AG09319 (cell line): ENCODE measurements around the gene EIF2A.
"Not testable (repeated sequence)": the region's sequence is repeated elsewhere in the genome, so short reads cannot be mapped to it uniquely, and the experiment has no call there.

Source experiments
- DNase-seq: peaks from one replicate; pipeline ENCODE4 v3.0.0-alpha.2; 2010; ENCODE audit warnings: low read depth; ENCODE audit errors: extremely low read depth
- CTCF ChIP-seq: IDR thresholded peaks from 2 replicates; pipeline ENCODE4 v1.5.1; 2011; ENCODE audit warnings: low read depth, mild to moderate bottlenecking, inconsistent platforms, low read length, moderate library complexity

Gene EIF2A

GRCh38 chr3:150583028-150583427 is 36.4 kb downstream of the EIF2A start:
- no peak for TF ChIP-seq CTCF
- DNase-seq, result no peak

GRCh38 chr3:150588027-150588830 is 41.6 kb downstream of the EIF2A start:
- TF ChIP-seq CTCF, result no peak
- DNase-seq, result no peak

GRCh38 chr3:150589759-150590158 is 43.2 kb downstream of the EIF2A start:
- no peak for TF ChIP-seq CTCF
- no peak for DNase-seq

GRCh38 chr3:150594150-150594549 is 47.6 kb downstream of the EIF2A start:
- DNase-seq, result no peak
- no peak for TF ChIP-seq CTCF

GRCh38 chr3:150597646-150598045 is 51.1 kb downstream of the EIF2A start:
- TF ChIP-seq CTCF, result no peak
- no peak for DNase-seq

GRCh38 chr3:150599611-150600297 is 53.2 kb downstream of the EIF2A start:
- no peak for TF ChIP-seq CTCF
- no peak for DNase-seq

GRCh38 chr3:150600647-150601530 is 54.3 kb downstream of the EIF2A start:
- DNase-seq, result not testable (repeated sequence)
